HG02943 (cell line): ENCODE measurements around the gene RDH13.
"Not testable (repeated sequence)": the region's sequence is repeated elsewhere in the genome, so short reads cannot be mapped to it uniquely, and the experiment has no call there.

Experiments
- ATAC-seq: cut with Tn5 transposase; IDR thresholded peaks from one replicate; pipeline ENCODE4 v1.9.1; 2021; ENCODE audit warnings: mild to moderate bottlenecking, low read depth, moderate library complexity; ENCODE audit not compliant: unreplicated experiment

Gene RDH13

DNA sequence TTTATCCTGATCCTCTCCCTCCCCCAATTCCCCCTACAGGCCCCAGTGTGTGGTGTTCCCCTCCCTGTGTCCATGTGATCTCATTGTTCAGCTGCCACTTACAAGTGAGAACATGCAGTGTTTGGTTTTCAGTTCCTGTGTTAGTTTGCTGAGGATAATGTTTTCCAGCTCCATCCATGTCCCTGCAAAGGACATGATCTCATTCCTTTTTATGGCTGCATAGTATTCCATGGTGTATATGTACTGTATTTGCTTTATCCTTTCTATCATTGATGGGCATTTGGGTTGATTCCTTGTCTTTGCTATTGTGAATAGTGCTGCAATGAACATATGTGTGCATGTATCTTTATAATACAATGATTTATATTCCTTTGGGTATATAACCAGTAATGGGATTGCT is 42.6 kb downstream of the RDH13 start:
- not testable (repeated sequence) for ATAC-seq

GRCh38 chr19:55018633-55019032 is 44.3 kb downstream of the RDH13 start:
- ATAC-seq, result no peak

DNA sequence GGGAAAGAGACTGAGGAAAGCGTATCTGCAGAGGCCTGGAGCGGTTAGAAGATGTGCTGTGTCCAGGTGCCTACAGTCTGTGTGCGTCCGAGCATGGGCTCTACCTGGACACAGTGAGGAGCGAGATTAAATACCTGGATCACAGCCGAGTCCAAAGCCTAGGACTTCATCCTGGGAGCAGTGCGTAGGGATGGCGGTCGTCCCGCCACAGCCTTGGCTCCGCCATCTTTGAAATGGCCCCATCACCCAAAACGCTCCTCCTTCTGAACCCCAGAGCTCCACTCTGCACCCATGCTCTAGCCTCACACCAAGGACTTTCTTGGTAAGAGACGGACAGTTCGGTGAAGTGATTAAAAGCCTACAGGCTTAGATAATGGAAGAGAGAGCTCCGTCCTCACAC is 44.7 kb downstream of the RDH13 start:
- ATAC-seq, result no peak

DNA sequence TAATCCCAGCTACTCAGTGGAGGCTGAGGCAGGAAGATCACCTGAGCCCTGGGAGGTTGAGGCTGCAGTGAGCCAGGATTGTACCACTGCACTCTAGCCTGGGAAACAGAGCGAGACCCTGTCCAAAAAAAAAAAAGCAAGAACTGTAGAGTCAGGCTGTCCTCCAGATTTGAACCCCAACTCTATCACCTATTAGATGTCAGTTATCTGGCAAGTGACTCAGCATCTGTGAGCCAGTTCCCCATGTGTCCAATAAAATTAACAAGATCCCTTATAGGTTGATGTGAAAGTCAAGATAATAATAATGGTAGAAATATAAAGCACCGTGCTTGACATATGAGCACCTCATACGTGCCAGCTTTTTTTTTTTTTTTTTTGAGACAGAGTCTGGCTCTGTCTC is 46.9 kb downstream of the RDH13 start:
- ATAC-seq, result no peak

DNA sequence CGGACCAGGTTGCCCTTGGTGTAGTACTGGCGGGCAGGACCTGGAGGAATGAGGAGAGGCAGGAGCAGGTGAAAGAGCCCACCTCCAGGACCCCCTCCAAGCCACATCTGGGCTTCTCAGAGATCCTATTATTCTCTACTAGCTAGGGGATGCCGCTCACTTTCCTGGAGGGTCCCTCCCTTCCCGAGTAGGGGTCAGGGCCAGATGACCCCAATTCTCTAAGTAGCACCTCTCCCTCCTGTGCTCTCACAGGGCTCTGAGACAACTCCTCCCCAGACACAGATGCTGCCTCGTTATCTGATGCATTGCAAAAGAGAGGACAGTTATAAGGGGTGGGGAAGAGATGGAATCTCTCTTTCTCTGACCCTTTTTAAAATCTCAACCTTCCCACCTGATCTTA is 47.8 kb downstream of the RDH13 start:
- ATAC-seq, result no peak

DNA sequence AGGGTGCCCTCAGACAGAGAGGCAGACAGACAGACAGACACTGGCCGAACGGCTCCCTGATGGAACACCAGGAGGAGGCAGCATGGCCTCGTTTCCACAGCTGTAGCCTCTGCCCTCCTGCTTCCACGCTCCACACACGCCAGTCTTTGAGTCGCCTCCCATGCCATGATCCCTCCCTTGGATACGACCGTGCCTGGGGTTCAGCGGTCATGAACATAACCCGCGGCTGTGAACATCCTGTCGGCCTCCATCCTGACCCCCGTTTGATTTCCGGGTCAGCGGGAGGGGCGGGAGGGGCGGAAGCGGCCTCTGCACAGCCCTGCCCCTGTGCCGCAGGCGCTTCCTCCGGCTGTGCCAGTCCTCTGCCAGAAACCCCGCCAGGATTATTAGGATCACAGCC is 48.2 kb downstream of the RDH13 start:
- ATAC-seq, result no peak

GRCh38 chr19:55013596-55013995 is 49.4 kb downstream of the RDH13 start:
- ATAC-seq, result no peak

DNA sequence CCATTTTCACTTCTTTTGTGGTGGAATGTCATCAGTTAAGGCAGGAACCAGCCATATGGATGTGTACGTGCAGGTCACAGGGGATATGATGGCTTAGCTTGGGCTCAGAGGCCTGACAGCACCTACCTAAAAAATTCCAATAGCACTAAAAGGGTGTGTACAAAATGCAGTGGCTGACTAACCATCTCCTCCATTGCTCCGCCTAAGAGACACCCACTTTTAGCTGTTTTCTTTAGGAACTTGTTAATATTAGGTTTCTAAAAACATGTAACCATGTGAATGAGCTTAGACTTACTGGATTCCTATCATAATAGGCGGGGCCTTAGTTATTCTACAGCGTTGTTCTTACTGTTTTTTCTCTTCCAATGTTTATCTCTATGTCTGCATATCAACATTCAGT is 50.6 kb downstream of the RDH13 start:
- no peak for ATAC-seq

DNA sequence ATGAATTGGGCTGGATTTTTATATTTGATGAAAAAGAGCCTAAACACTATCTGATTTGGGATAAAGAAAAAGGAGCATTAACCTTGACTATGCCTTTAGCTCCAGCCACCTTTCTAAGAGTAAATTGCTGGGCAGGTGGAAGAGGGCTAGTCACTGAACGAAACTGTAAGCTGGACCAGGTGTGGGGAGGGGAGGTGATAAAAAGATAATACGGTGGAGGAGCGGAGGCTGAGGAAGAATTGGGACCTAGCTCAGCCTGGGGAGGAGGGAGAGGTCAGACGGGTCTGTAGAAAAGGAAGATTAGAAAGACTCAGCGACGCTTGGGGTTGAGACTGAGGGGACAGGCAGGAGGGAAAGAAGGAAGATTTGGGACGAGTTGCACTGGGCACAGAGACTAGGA is 52.4 kb downstream of the RDH13 start:
- ATAC-seq, result not testable (repeated sequence)

GRCh38 chr19:55008781-55009180 is 54.2 kb downstream of the RDH13 start:
- ATAC-seq, result not testable (repeated sequence)

- ATAC-seq, result not testable (repeated sequence)
These were observed 54.8 kb downstream of the RDH13 start for GRCh38 chr19:55008189-55008588.

DNA sequence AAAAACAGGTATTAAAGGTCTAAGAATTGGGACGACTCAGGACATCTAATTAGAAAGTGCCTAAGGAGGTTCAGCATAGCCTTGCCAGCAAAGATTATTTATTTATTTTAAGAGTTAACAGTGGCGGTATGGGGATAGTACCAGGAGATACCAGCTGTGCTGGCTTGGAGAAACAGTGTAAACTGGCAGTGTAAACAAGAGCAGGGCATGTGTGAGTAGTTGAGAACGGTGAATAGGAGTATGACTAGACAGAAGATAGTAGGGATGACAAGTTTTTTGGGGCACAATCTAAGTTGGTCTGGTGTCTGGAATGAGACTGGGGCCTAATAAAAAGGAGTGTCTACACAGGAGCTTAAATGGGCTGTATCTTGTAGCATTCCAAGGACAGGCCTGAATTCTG is 55.4 kb downstream of the RDH13 start:
- ATAC-seq, result not testable (repeated sequence)

DNA sequence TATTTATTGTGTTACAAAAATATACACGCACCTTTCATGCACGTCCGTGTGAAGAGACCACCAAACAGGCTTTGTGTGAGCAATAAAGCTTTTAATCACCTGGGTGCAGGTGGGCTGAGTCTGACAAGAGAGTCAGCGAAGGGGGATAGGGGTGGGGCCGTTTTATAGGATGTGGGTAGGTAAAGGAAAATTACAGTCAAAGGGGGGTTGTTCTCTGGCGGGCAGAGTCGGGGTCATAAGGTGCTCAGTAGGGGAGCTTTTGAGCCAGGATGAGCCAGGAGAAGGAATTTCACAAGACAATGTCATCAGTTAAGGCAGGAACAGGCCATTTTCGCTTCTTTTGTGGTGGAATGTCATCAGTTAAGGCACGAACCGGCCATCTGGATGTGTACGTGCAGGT is 56.2 kb downstream of the RDH13 start:
- not testable (repeated sequence) for ATAC-seq

- ATAC-seq, result no peak
These were observed 57.1 kb downstream of the RDH13 start for GRCh38 chr19:55005684-55006488.

DNA sequence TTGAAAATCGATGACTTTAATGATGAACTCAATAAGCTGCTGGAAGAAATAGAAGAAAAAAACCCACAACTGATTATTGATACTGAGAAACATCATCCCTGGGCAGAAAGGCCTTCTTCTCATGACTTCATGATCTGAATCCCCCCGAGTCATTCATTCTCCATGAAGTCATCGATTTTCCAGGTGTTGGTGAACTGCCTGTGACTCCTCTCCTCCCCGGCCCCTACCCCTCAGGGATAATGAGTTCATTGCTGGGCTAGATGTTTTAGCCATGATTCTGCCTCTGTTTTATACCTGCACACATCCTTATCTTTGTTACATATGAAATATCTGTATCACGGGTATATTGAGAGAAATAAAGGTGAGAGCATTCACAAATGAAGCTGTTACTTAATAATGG is 62.2 kb downstream of the RDH13 start:
- ATAC-seq, result no peak

DNA sequence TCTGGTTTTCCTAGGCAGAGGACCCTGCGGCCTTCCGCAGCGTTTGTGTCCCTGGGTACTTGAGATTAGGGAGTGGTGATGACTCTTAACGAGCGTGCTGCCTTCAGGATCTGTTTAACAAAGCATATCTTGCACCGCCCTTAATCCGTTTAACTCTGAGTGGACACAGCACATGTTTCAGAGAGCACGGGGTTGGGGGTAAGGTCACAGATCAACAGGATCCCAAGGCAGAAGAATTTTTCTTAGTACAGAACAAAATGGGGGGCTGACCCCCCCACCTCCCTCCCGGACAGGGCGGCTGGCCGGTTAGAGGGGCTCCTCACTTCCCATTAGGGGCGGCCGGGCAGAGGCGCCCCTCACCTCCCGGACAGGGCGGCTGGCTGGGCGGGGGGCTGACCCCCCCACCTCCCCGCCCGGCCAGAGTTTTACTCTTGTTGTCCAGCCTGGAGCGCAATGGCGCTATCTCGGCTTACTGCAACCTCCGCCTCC is 64.2 kb downstream of the RDH13 start:
- ATAC-seq, result not testable (repeated sequence)

DNA sequence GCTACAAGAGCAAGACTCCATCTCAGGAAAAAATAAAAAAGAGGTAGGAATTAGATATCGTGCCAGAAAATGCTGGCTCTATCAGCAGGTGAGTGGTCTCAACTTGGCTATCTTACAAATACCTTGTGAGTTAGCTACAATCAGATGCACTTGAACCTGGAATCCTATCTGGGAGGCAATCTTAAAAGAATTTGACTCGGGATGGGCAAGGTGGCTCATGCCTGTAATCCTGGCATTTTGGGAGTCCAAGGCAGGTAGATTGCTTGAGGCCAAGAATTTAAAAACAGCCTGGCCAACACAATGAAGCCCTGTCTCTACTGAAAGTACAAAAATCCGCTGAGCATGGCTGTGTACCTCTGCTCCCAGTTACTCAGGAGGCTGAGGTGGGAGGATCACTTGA is 67.4 kb downstream of the RDH13 start:
- ATAC-seq, result no peak
